Gastrocnemius medialis (tissue), 4 donors: ENCODE data around the gene RABAC1.

Experiments used
- CTCF ChIP-seq, 5 experiments: fragments of 450-650 bp in 3 of 5; fragments of 200-600 bp in 2 of 5; sonication (generic) in 2 of 5; IDR thresholded peaks in 4 of 5; conservative IDR thresholded peaks in 1 of 5; 1 replicate in 4 of 5; 2 replicates in 1 of 5; pipeline ENCODE4 v1.5.1; 2016 to 2019; ENCODE audit warnings: antibody characterized with exemption in 5 of 5, mild to moderate bottlenecking in 3 of 5, moderate library complexity in 3 of 5
- POLR2A ChIP-seq, 2 donors: fragments of 450-650 bp; IDR thresholded peaks; one replicate each; pipeline ENCODE4 v1.6.1; 2017; ENCODE audit warnings: antibody characterized with exemption in 2 of 2, mild to moderate bottlenecking in 2 of 2, moderate library complexity in 2 of 2

- TF ChIP-seq CTCF (IDR thresholded peaks at IDR 0.05 in 4 of 5, conservative IDR thresholded peaks at IDR 0.05 in 1 of 5): no peak
- TF ChIP-seq POLR2A (IDR thresholded peaks at IDR 0.05): no peak
These were observed 1.8 kb downstream of the RABAC1 start for GRCh38 chr19:41957161-41957837.
